BJ (cell line): ENCODE results near the gene MPC1L. TPM values are rescaled to one million over a fixed set of nuclear protein-coding genes. Genes with fewer than 3 reads are reported as not detected.

ENCODE experiments used
- polyA plus RNA-seq: library from polyadenylated mRNA; depleted of rRNA; stranded (reverse); fragments of >200 nt; gene quantifications from 2 replicates; pipeline ENCODE4 v1.2.3, GENCODE V29; 2011; rRNA removed

MPC1L gene
- polyA plus RNA-seq, 1 experiment, result not detected

Other genes with a start within 250 kb of the MPC1L start
- gene ATP6AP2, start 42.5 kb upstream of the MPC1L start, polyA plus RNA-seq, result 297 and 390 TPM in 2 replicates
- gene CXorf38, start 24.1 kb downstream of the MPC1L start, polyA plus RNA-seq, result 6.2 and 8.1 TPM in 2 replicates
- 25.9 and 37.0 TPM in 2 replicates for gene MED14, start 112.1 kb downstream of the MPC1L start, polyA plus RNA-seq